LNCAP (cell line): ENCODE data around the gene ARFGEF2.

ENCODE experiments used
- CTCF ChIP-seq: fragments of 450-650 bp; IDR thresholded peaks from 2 replicates; pipeline ENCODE4 v1.5.1; 2017; ENCODE audit warnings: mild to moderate bottlenecking

ARFGEF2 gene

GRCh38 chr20:48892891-48893290 lies 28.6 kb upstream of the ARFGEF2 start:
- TF ChIP-seq CTCF: no peak

DNA sequence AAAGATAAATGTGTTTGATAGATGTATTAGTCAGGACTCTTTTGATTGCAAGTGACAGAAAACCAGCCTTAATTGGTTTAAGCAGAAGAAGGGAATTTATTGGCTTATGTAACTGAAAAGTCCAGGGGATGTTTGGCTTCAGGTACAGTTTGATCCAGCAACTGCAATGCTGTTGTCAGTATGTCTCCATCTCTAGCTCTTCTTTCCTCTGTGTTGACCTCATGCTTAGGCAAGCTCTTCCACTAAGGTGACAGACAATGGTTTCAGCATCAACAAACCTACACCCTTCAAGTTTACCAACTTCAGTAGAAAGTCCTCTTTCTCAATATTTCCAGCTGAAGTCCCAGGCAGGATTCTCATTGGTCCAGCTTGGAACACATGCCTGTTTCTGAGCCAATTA lies 28.1 kb upstream of the ARFGEF2 start:
- TF ChIP-seq CTCF: no peak

GRCh38 chr20:48897305-48898010 lies 24.1 kb upstream of the ARFGEF2 start:
- TF ChIP-seq CTCF: no peak

- no peak for TF ChIP-seq CTCF
Observed at GRCh38 chr20:48898210-48898609, 23.3 kb upstream of the ARFGEF2 start.

- TF ChIP-seq CTCF: no peak
Observed at GRCh38 chr20:48898896-48899530, 22.5 kb upstream of the ARFGEF2 start.

- no peak for TF ChIP-seq CTCF
Observed at GRCh38 chr20:48899881-48900280, 21.6 kb upstream of the ARFGEF2 start.

DNA sequence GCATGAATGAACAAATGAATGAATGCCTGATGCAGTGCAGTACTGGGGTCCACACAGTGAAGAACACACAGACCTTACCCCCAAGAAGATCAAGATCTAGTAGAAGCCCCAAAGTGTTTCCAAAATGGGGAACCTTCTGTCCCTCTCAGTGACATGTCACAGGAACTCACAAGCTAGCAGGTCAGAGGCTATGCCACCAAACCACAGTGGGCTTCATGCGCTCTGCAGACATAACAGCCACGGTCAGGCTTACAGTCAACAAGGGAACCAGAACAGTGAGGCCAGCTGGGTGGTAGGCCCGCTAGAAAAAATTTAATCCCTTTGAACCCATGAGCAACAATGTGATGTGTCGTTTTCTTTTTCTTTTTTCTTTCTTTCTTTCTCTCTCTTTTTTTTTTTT lies 20.2 kb upstream of the ARFGEF2 start:
- no peak for TF ChIP-seq CTCF
